NB4 (cell line): ENCODE data around the gene YWHAG.

Experiments used
- MAX ChIP-seq: IDR thresholded peaks from 2 replicates; pipeline ENCODE4 v1.6.1; 2011; ENCODE audit warnings: low read depth, low read length
- MYC ChIP-seq: IDR thresholded peaks from 2 replicates; pipeline ENCODE4 v1.6.1; 2011; ENCODE audit warnings: low read depth, low read length
- POLR2A ChIP-seq: IDR thresholded peaks from 2 replicates; pipeline ENCODE4 v1.6.1; 2011; ENCODE audit warnings: mild to moderate bottlenecking; ENCODE audit not compliant: insufficient read length; ENCODE audit errors: extremely low read depth
- TF ChIP-seq, protein P1 (sequence below): IDR thresholded peaks from one replicate; pipeline ENCODE4 v1.5.1; 2012; ENCODE audit warnings: low read depth, low read length

- TF ChIP-seq, protein P1, sequence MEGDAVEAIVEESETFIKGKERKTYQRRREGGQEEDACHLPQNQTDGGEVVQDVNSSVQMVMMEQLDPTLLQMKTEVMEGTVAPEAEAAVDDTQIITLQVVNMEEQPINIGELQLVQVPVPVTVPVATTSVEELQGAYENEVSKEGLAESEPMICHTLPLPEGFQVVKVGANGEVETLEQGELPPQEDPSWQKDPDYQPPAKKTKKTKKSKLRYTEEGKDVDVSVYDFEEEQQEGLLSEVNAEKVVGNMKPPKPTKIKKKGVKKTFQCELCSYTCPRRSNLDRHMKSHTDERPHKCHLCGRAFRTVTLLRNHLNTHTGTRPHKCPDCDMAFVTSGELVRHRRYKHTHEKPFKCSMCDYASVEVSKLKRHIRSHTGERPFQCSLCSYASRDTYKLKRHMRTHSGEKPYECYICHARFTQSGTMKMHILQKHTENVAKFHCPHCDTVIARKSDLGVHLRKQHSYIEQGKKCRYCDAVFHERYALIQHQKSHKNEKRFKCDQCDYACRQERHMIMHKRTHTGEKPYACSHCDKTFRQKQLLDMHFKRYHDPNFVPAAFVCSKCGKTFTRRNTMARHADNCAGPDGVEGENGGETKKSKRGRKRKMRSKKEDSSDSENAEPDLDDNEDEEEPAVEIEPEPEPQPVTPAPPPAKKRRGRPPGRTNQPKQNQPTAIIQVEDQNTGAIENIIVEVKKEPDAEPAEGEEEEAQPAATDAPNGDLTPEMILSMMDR: no peak
- peak; percentile 99 for TF ChIP-seq POLR2A
- TF ChIP-seq MAX: peak; percentile 58; the same call in 1 of the 2 replicates
- TF ChIP-seq MYC: peak; percentile 83
Measured at GRCh38 chr7:76358481-76359110, at the start of gene YWHAG.
